ENCODE results near the gene FUT3.
"Not testable (repeated sequence)": the region's sequence is repeated elsewhere in the genome, so short reads cannot be mapped to it uniquely, and the experiment has no call there.

Gene FUT3

GRCh38 chr19:5851302-5851701 is at the start of gene FUT3:
FUT3 (minus strand) TSS chr19:5851449.
- DNase-seq (ENCODE audit: low spot score) = no peak

- no peak for DNase-seq (ENCODE audit: low spot score)
Measured at GRCh38 chr19:5900976-5901375, 49.7 kb upstream of the FUT3 start.

- DNase-seq (ENCODE audit: low spot score) = no peak
Measured at GRCh38 chr19:5899728-5900526, 48.7 kb upstream of the FUT3 start.

GRCh38 chr19:5897189-5897969 is 46.1 kb upstream of the FUT3 start:
- no peak for DNase-seq (ENCODE audit: low spot score)

- no peak for DNase-seq (ENCODE audit: low spot score)
Measured at GRCh38 chr19:5896365-5897076, 45.3 kb upstream of the FUT3 start.

GRCh38 chr19:5895890-5896289 is 44.6 kb upstream of the FUT3 start:
- no peak for DNase-seq (ENCODE audit: low spot score)

- DNase-seq (ENCODE audit: low spot score) = no peak
Measured at GRCh38 chr19:5895409-5895808, 44.2 kb upstream of the FUT3 start.

GRCh38 chr19:5894704-5895349 is 43.6 kb upstream of the FUT3 start:
- DNase-seq (ENCODE audit: low spot score) = no peak

- no peak for DNase-seq (ENCODE audit: low spot score)
Measured at GRCh38 chr19:5893907-5894703, 42.9 kb upstream of the FUT3 start.

- no peak for DNase-seq (ENCODE audit: low spot score)
Measured at GRCh38 chr19:5893296-5893903, 42.2 kb upstream of the FUT3 start.

GRCh38 chr19:5892772-5893275 is 41.6 kb upstream of the FUT3 start:
- no peak for DNase-seq (ENCODE audit: low spot score)

GRCh38 chr19:5891938-5892771 is 40.9 kb upstream of the FUT3 start:
- DNase-seq (ENCODE audit: low spot score) = peak; percentile 79

- no peak for DNase-seq (ENCODE audit: low spot score)
Measured at GRCh38 chr19:5891572-5891937, 40.3 kb upstream of the FUT3 start.

GRCh38 chr19:5890099-5890498 is 38.9 kb upstream of the FUT3 start:
- DNase-seq (ENCODE audit: low spot score) = no peak

- DNase-seq (ENCODE audit: low spot score) = no peak
Measured at GRCh38 chr19:5889288-5889971, 38.2 kb upstream of the FUT3 start.

GRCh38 chr19:5884065-5884811 is 33.0 kb upstream of the FUT3 start:
- DNase-seq (ENCODE audit: low spot score) = not testable (repeated sequence)

- DNase-seq (ENCODE audit: low spot score) = not testable (repeated sequence)
Measured at GRCh38 chr19:5883157-5883873, 32.1 kb upstream of the FUT3 start.

GRCh38 chr19:5882421-5882968 is 31.2 kb upstream of the FUT3 start:
- no peak for DNase-seq (ENCODE audit: low spot score)

Data from HuH-7.5 (cell line).